ENCODE measurements around the gene FILIP1L.

Gene FILIP1L

GRCh38 chr3:99972380-99973104, 141.8 kb downstream of the FILIP1L start:
- no peak for DNase-seq (ENCODE audit: low read depth)

- DNase-seq (ENCODE audit: low read depth), result no peak
Measured at GRCh38 chr3:99971761-99972160, 142.5 kb downstream of the FILIP1L start.

GRCh38 chr3:99970198-99970597, 144.1 kb downstream of the FILIP1L start:
- no peak for DNase-seq (ENCODE audit: low read depth)

- no peak for DNase-seq (ENCODE audit: low read depth)
Measured at GRCh38 chr3:99969136-99969535, 145.2 kb downstream of the FILIP1L start.

GRCh38 chr3:99967796-99968195, 146.5 kb downstream of the FILIP1L start:
- DNase-seq (ENCODE audit: low read depth), result no peak

GRCh38 chr3:99966662-99967416, 147.5 kb downstream of the FILIP1L start:
- no peak for DNase-seq (ENCODE audit: low read depth)

GRCh38 chr3:99965681-99966408, 148.5 kb downstream of the FILIP1L start:
- no peak for DNase-seq (ENCODE audit: low read depth)

GRCh38 chr3:99965077-99965476, 149.2 kb downstream of the FILIP1L start:
- no peak for DNase-seq (ENCODE audit: low read depth)

GRCh38 chr3:99962703-99963102, 151.6 kb downstream of the FILIP1L start:
- no peak for DNase-seq (ENCODE audit: low read depth)

- DNase-seq (ENCODE audit: low read depth), result no peak
Measured at GRCh38 chr3:99961756-99962515, 152.4 kb downstream of the FILIP1L start.

GRCh38 chr3:99960941-99961340, 153.4 kb downstream of the FILIP1L start:
- no peak for DNase-seq (ENCODE audit: low read depth)

GRCh38 chr3:99960123-99960878, 154.0 kb downstream of the FILIP1L start:
- DNase-seq (ENCODE audit: low read depth), result no peak

- DNase-seq (ENCODE audit: low read depth), result no peak
Measured at GRCh38 chr3:99958222-99958912, 155.9 kb downstream of the FILIP1L start.

GRCh38 chr3:99957151-99957796, 157.0 kb downstream of the FILIP1L start:
- DNase-seq (ENCODE audit: low read depth), result no peak

- DNase-seq (ENCODE audit: low read depth), result no peak
Measured at GRCh38 chr3:99955773-99956562, 158.3 kb downstream of the FILIP1L start.

- no peak for DNase-seq (ENCODE audit: low read depth)
Measured at GRCh38 chr3:99954914-99955644, 159.2 kb downstream of the FILIP1L start.

GRCh38 chr3:99953596-99953995, 160.7 kb downstream of the FILIP1L start:
- no peak for DNase-seq (ENCODE audit: low read depth)

GRCh38 chr3:99952306-99952705, 162.0 kb downstream of the FILIP1L start:
- DNase-seq (ENCODE audit: low read depth), result no peak

- no peak for DNase-seq (ENCODE audit: low read depth)
Measured at GRCh38 chr3:99951701-99952100, 162.6 kb downstream of the FILIP1L start.
